Measurements from ENCODE around the gene EPHB4.
A peak's percentile ranks its signal among the peaks of the same experiment; 100 is the strongest.

The EPHB4 gene

DNA sequence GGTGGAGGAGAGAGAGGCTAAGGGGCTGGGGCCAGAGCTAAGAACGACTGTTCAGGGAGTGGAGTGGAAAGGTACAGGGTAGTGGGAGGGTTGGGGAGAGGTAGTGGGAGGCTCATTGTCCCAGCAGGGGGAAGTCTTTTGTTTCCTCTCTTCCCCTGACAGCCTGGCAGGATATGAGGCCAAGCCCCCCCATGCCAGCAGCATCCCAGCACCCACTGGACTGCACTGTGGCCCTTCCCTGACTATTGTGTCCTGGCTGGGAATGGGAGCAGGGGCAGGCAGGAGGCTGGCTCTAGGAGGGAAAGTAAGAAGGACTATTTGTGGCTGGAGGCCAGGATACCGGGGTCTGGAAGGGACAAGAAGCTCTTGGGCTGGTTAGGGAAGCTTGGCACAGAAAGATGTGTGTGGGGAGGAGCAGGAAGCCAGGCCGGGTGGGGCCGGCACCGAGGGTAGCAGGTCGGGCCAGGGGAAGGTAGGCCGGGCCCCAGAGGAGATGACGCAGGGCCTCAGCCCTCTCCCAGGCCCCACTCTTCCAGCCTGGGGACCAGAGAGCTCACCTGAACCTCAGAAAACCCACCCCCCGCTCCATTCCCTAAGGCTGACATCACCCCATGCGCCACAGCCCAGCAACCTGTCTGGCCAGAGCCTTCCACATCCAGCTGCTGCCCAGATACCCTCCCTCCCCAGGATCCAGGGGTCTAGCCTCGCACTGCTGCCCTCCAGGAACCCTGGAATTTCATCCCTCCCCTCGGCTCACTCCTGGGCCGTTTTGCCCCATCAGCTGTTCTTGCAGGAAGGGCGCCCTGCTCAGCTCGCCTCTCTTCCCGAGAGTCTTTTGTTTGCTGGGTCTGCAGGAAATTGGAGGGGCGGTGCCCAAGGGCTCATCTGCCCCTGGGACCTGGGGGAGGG, 8.8 kb upstream of the EPHB4 start:
- H3K4me3 ChIP-seq (ENCODE audit: low read depth, low read length): no peak overlapping the region
- TF ChIP-seq, protein P1, sequence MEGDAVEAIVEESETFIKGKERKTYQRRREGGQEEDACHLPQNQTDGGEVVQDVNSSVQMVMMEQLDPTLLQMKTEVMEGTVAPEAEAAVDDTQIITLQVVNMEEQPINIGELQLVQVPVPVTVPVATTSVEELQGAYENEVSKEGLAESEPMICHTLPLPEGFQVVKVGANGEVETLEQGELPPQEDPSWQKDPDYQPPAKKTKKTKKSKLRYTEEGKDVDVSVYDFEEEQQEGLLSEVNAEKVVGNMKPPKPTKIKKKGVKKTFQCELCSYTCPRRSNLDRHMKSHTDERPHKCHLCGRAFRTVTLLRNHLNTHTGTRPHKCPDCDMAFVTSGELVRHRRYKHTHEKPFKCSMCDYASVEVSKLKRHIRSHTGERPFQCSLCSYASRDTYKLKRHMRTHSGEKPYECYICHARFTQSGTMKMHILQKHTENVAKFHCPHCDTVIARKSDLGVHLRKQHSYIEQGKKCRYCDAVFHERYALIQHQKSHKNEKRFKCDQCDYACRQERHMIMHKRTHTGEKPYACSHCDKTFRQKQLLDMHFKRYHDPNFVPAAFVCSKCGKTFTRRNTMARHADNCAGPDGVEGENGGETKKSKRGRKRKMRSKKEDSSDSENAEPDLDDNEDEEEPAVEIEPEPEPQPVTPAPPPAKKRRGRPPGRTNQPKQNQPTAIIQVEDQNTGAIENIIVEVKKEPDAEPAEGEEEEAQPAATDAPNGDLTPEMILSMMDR (conservative IDR thresholded peaks at IDR 0.05; ENCODE audit: low read depth, low read length): no peak
- no peak for DNase-seq (ENCODE audit: low read depth)

DNA sequence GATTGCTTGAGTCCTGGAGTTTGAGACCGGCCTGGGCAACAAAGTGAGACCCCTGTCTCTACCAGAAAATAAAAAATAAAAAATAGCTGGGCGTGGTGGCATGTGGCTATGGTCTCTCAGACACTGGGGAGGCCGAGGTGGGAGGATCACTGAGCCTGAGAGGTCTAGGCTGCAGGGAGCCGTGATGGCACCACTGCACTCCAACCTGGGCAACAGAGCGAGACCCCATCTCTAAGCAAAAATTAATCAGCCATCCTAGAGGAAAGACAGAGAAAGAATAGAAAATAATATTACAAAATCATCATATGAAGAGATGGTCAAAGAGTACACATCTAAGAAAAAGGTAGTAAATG, 4.9 kb upstream of the EPHB4 start:
- DNase-seq (ENCODE audit: low read depth): no peak
- no peak overlapping the region for H3K4me3 ChIP-seq (ENCODE audit: low read depth, low read length)
- TF ChIP-seq, protein P1 (conservative IDR thresholded peaks at IDR 0.05; ENCODE audit: low read depth, low read length): no peak

DNA sequence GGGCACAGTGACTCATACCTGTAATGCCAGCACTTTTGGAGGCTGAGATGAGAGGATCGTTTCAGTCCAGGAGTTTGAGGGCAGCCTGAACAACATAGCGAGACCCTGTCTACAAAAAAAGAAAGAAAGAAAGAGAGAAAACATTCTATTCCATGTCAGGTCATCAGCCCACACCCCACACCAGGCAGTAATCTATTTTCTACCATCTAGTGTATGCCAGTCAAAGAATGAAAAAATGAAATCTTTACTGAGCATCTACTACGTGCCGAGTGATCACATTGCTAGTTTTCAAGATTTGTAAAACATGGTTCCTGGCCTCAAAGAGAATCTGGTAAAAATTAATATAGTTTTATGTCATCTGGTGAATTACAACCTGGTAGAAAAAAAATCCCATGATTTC, 3.1 kb upstream of the EPHB4 start:
- no peak overlapping the region for H3K4me3 ChIP-seq (ENCODE audit: low read depth, low read length)
- TF ChIP-seq, protein P1 (conservative IDR thresholded peaks at IDR 0.05; ENCODE audit: low read depth, low read length): no peak
- no peak for DNase-seq (ENCODE audit: low read depth)

DNA sequence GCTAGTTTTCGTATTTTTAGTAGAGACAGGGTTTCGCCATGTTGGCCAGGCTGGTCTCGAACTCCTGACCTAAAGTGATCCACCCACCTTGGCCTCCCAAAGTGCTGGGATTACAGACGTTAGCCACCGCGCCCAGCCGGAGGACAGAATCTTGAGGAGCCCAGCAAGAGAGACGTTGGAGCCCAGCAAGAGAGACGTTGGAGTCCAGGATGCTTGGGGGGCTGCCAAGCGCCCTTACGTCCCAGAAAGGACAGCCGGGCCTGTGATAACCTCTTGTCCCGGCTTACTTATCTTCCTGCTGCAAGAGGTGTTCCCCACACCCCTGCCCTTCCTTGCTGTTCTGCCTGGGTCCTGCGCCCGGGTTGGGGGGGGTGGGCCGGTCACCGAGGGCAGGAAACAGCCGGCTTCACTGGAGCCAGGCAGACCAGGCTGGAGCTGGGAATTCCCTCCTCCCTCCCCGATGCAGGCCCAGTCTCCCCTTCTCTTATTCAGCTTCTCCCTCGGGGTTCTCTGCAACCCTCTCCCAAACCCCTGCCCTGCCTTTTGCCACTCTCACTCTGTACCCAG, 1.9 kb upstream of the EPHB4 start:
- DNase-seq (ENCODE audit: low read depth): no peak
- no peak overlapping the region for H3K4me3 ChIP-seq (ENCODE audit: low read depth, low read length)
- TF ChIP-seq, protein P1 (conservative IDR thresholded peaks at IDR 0.05; ENCODE audit: low read depth, low read length): no peak

DNA sequence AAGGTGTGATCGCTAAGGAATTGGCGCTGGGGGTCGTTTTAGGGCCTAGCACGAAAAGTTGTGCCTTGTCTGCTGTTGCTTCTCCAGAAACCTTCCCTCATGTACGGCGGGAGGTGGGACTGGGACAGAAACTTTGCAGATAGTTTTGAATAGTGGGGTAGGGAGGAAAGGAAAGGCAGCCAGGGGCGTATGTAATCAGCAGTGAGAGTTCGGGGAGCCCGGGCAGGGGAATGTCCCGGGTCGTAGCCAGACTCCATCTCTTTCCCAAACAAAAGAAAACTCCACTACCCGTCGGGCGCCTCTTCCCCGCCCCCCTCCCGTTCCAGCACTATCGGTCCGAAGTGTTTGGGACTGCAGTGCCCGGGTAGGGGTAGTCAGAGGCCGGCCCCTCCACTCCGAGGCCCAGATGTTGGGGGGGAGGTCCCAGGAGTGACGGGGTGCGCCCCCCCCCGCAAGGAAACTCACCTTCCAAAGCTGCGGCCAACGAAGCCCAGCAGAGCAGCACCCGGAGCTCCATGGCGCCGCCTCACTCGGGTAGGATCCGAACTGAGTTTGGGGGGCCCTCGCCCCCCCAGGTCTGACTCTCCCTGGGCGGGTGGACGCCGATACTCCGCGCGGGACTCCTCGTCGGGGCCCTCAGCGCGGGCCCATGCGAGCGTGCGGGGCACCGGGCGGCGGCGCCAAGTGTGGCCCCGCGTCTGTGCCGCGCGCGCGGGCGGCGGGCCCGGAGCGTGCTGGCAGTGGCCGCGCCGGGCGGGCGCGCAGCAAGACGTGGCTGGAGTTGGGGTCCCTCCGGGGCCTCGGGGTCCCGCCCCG, 601 bp downstream of the EPHB4 start:
- no peak for DNase-seq (ENCODE audit: low read depth)
- H3K4me3 ChIP-seq (ENCODE audit: low read depth, low read length): peak overlapping the region; percentile 66
- TF ChIP-seq, protein P1 (conservative IDR thresholded peaks at IDR 0.05; ENCODE audit: low read depth, low read length): no peak

DNA sequence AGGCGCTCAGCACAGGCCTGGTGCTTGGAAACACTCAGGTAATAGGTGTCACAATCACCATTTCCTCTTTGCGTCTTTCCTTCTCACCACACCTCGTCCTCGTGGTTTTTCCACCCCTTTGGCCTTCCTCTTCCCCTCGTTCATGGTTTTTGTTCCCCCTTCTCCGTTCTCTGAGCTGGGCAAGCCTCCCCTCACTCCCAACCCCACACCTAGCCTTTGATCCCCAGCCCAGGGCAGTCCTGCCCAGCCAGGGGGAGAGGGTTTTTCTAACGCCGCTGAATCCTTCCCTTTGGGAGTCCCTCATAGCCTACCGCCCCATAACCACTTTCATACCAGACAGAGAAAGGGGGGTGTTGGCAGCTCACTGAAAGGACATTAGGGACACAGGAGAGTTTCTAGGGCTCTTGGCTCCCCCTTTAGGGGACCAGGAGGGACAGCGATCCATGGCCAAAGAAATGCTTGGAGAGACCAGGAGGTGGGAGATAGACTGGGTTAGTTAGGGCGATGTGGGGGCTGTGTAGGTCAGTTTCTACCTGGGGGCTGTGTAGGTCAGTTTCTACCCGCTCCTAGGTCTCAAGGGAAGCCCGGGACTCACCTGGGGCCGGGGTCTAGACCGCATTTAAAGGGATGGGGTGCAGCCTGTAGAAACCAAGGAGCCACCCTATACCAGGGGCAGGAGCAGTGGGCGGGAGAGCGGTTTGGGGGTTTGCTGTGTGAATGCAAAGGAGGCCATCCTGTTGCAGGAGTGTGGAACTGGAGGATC, 1.4 kb downstream of the EPHB4 start:
- TF ChIP-seq, protein P1 (conservative IDR thresholded peaks at IDR 0.05; ENCODE audit: low read depth, low read length): peak; percentile 44
- peak overlapping the region; percentile 66 for H3K4me3 ChIP-seq (ENCODE audit: low read depth, low read length)
- DNase-seq (ENCODE audit: low read depth): peak; percentile 57

All from choroid plexus epithelial cell (primary cell).